H1 (cell line): ENCODE measurements around the gene EIF4E1B. TPM values are rescaled to one million over a fixed set of nuclear protein-coding genes. Genes with fewer than 3 reads are reported as not detected.

Experiments
- CTCF ChIA-PET: fragments of 300-600 bp; sonication (Branson Sonifier 250); formaldehyde crosslinking; loops from one replicate; lab custom pipeline; 2021; ENCODE audit not compliant: partially characterized antibody; lab: Charles Lee
- POLR2A ChIA-PET: fragments of 300-600 bp; sonication (Branson Sonifier 250); formaldehyde crosslinking; loops from one replicate; lab custom pipeline; 2021; ENCODE audit warnings: inconsistent platforms; ENCODE audit not compliant: partially characterized antibody; lab: Charles Lee
- DNase-seq, 2 experiments: peaks; one replicate each; pipeline versions ENCODE4 v3.0.0 to v3.0.0-alpha.2; 2010 to 2022; ENCODE audit warnings: low spot score in 2 of 2, low read depth in 1 of 2, mixed read lengths in 1 of 2
- FAIRE-seq: peaks from 2 replicates; lab custom pipeline; 2011; peaks lifted over from hg19 to GRCh38; lab: Jason Lieb, UNC
- H2AFZ ChIP-seq: 2 replicates; pipeline ENCODE4 v1.8.1; 2012; ENCODE audit warnings: low read length, inconsistent platforms
- H2AK5ac ChIP-seq: 2 replicates; pipeline ENCODE4 v1.6.1; 2013; ENCODE audit warnings: low read depth, low read length
- H2BK120ac ChIP-seq: replicated peaks from 2 replicates; pipeline ENCODE3; 2013; ENCODE audit warnings: low read depth, low read length, inconsistent platforms
- H2BK12ac ChIP-seq: 2 replicates; pipeline ENCODE4 v1.6.1; 2013; ENCODE audit warnings: low read depth, low read length
- H2BK15ac ChIP-seq: 2 replicates; pipeline ENCODE4 v1.6.1; 2013; ENCODE audit warnings: low read length
- H2BK20ac ChIP-seq: 2 replicates; pipeline ENCODE4 v1.6.1; 2013; ENCODE audit warnings: low read length
- H2BK5ac ChIP-seq: 2 replicates; pipeline ENCODE4 v1.6.1; 2013; ENCODE audit warnings: low read depth, low read length
- H3K14ac ChIP-seq: 2 replicates; pipeline ENCODE4 v1.6.1; 2013; ENCODE audit warnings: inconsistent platforms; ENCODE audit not compliant: insufficient read length
- H3K18ac ChIP-seq: 2 replicates; pipeline ENCODE4 v1.6.1; 2013; ENCODE audit warnings: low read length; ENCODE audit errors: extremely low read depth
- H3K23ac ChIP-seq: 2 replicates; pipeline ENCODE4 v1.6.1; 2013; ENCODE audit warnings: inconsistent platforms; ENCODE audit not compliant: insufficient read length
- H3K23me2 ChIP-seq: 2 replicates; pipeline ENCODE4 v1.6.1; 2013; ENCODE audit warnings: low read depth, low read length
- H3K27ac ChIP-seq: 2 replicates; pipeline ENCODE4 v1.6.1; 2011; ENCODE audit warnings: low read depth, low read length, inconsistent platforms
- H3K27me3 ChIP-seq, 4 experiments: replicated peaks in 1 of 4; 1 replicate in 1 of 4; 2 replicates in 3 of 4; pipeline versions ENCODE4 v1.6.1 to v1.8.1; 2011 to 2013; ENCODE audit warnings: low read length in 3 of 4, mild to moderate bottlenecking in 3 of 4, inconsistent platforms in 2 of 4, mixed read lengths in 2 of 4, moderate library complexity in 1 of 4; ENCODE audit not compliant: control insufficient read depth in 3 of 4, insufficient read depth in 3 of 4; ENCODE audit errors: extremely low read depth in 1 of 4
- H3K36me3 ChIP-seq, 4 experiments: 2 replicates each; pipeline versions ENCODE4 v1.6.1 to v1.8.1; 2011 to 2013; ENCODE audit warnings: mild to moderate bottlenecking in 4 of 4, low read length in 3 of 4, moderate library complexity in 2 of 4, control low read depth in 1 of 4, inconsistent platforms in 1 of 4; ENCODE audit not compliant: insufficient read depth in 4 of 4, control insufficient read depth in 2 of 4
- H3K4ac ChIP-seq: replicated peaks from 2 replicates; pipeline ENCODE3; 2013; ENCODE audit warnings: low read length, low read depth, mixed read lengths, inconsistent platforms; ENCODE audit not compliant: insufficient read length
- H3K4me1 ChIP-seq, 4 experiments: replicated peaks in 1 of 4; 1 replicate in 1 of 4; 2 replicates in 3 of 4; pipeline versions ENCODE4 v1.6.1 to v1.8.1; 2011 to 2013; ENCODE audit warnings: low read length in 3 of 4, inconsistent platforms in 2 of 4, mixed read lengths in 1 of 4; ENCODE audit not compliant: insufficient read depth in 4 of 4, control insufficient read depth in 3 of 4
- H3K4me2 ChIP-seq, 2 experiments: 2 replicates each; pipeline versions ENCODE4 v1.6.1 to v1.8.1; 2011 to 2013; ENCODE audit warnings: low read depth in 2 of 2, low read length in 2 of 2, control low read depth in 1 of 2, inconsistent platforms in 1 of 2, mild to moderate bottlenecking in 1 of 2; ENCODE audit not compliant: insufficient read depth in 1 of 2
- H3K4me3 ChIP-seq, 4 experiments: fragments of 200-600, 300-600 bp in 1 of 4; sonication (generic), shearing (Covaris generic), sonication (Bioruptor Twin) in 1 of 4; 2 replicates each; pipeline versions ENCODE4 v1.5.1 to v1.8.1; 2011 to 2016; ENCODE audit warnings: low read length in 4 of 4, low read depth in 3 of 4, control low read depth in 2 of 4, inconsistent platforms in 2 of 4, mild to moderate bottlenecking in 2 of 4, mixed read lengths in 1 of 4, moderate library complexity in 1 of 4; ENCODE audit not compliant: insufficient read depth in 2 of 4; ENCODE audit errors: extremely low read depth in 1 of 4
- H3K56ac ChIP-seq: replicated peaks from 2 replicates; pipeline ENCODE3; 2013; ENCODE audit warnings: low read depth, mild to moderate bottlenecking, mixed read lengths, low read length, inconsistent platforms; ENCODE audit not compliant: insufficient read length
- H3K79me1 ChIP-seq: 2 replicates; pipeline ENCODE4 v1.6.1; 2013; ENCODE audit warnings: low read depth, low read length, control low read depth
- H3K79me2 ChIP-seq, 2 experiments: 2 replicates each; pipeline versions ENCODE4 v1.6.1 to v1.8.1; 2012 to 2013; ENCODE audit warnings: low read length in 2 of 2, mild to moderate bottlenecking in 2 of 2, inconsistent platforms in 1 of 2; ENCODE audit not compliant: insufficient read depth in 2 of 2, control insufficient read depth in 1 of 2
- H3K9ac ChIP-seq, 4 experiments: replicated peaks in 1 of 4; 1 replicate in 1 of 4; 2 replicates in 3 of 4; pipeline versions ENCODE4 v1.6.1 to v1.8.1; 2011 to 2013; ENCODE audit warnings: low read depth in 3 of 4, low read length in 3 of 4, control low read depth in 2 of 4, mild to moderate bottlenecking in 2 of 4, moderate library complexity in 2 of 4, inconsistent platforms in 1 of 4; ENCODE audit errors: extremely low read depth in 1 of 4
- H3K9me3 ChIP-seq, 2 experiments: 2 replicates each; pipeline versions ENCODE4 v1.6.1 to v1.8.1; 2012 to 2013; ENCODE audit warnings: mild to moderate bottlenecking in 2 of 2, moderate library complexity in 2 of 2, control low read depth in 1 of 2, inconsistent platforms in 1 of 2, low read depth in 1 of 2, low read length in 1 of 2, mixed read lengths in 1 of 2; ENCODE audit not compliant: insufficient read depth in 2 of 2
- H4K20me1 ChIP-seq, 2 experiments: replicated peaks in 1 of 2; 2 replicates each; pipeline versions ENCODE3 to v1.8.1; 2011 to 2013; ENCODE audit warnings: inconsistent platforms in 2 of 2, low read length in 2 of 2, mild to moderate bottlenecking in 1 of 2; ENCODE audit not compliant: insufficient read depth in 2 of 2, control insufficient read depth in 1 of 2
- H4K5ac ChIP-seq: 2 replicates; pipeline ENCODE4 v1.6.1; 2013; ENCODE audit warnings: low read length, low read depth, mixed read lengths, inconsistent platforms; ENCODE audit not compliant: insufficient read length
- H4K8ac ChIP-seq: 2 replicates; pipeline ENCODE4 v1.8.0; 2013; ENCODE audit warnings: mild to moderate bottlenecking, moderate library complexity, low read length, inconsistent platforms; ENCODE audit not compliant: insufficient read depth; ENCODE audit errors: extremely low read depth
- H4K91ac ChIP-seq: replicated peaks from 2 replicates; pipeline ENCODE3; 2013; ENCODE audit warnings: low read length, mixed read lengths, inconsistent platforms; ENCODE audit not compliant: insufficient read length
- CHD2 ChIP-seq: IDR thresholded peaks from 2 replicates; pipeline ENCODE4 v1.6.1; 2012; ENCODE audit warnings: low read length, improper control_type of control experiment
- EGR1 ChIP-seq: IDR thresholded peaks from 2 replicates; pipeline ENCODE4 v1.6.1; 2011; ENCODE audit warnings: low read depth, low read length, borderline replicate concordance
- FOSL1 ChIP-seq: IDR thresholded peaks from 2 replicates; pipeline ENCODE4 v1.6.1; 2011; ENCODE audit warnings: mild to moderate bottlenecking, low read depth, low read length, moderate library complexity; ENCODE audit not compliant: insufficient read depth
- GABPA ChIP-seq: IDR thresholded peaks from 2 replicates; pipeline ENCODE4 v1.6.1; 2011; ENCODE audit warnings: mild to moderate bottlenecking, low read length, moderate library complexity, borderline replicate concordance; ENCODE audit not compliant: insufficient read depth
- RNF2 ChIP-seq: fragments of 200-900, 300-1000 bp; sonication (generic); IDR thresholded peaks from 2 replicates; pipeline ENCODE4 v1.7.1; 2016; ENCODE audit warnings: borderline replicate concordance, low read depth, mild to moderate bottlenecking, antibody characterized with exemption, low read length; ENCODE audit not compliant: poor library complexity, severe bottlenecking; ENCODE audit errors: missing control alignments
- TAF1 ChIP-seq: IDR thresholded peaks from 2 replicates; pipeline ENCODE4 v1.6.1; 2011; ENCODE audit warnings: mild to moderate bottlenecking, low read depth, low read length
- TCF12 ChIP-seq: IDR thresholded peaks from 2 replicates; pipeline ENCODE4 v1.6.1; 2011; ENCODE audit warnings: low read depth, mild to moderate bottlenecking, low read length
- ZNF274 ChIP-seq: IDR thresholded peaks from 2 replicates; pipeline ENCODE4 v1.7.0; 2012; ENCODE audit warnings: low read length, borderline replicate concordance; ENCODE audit errors: extremely low read depth
- WGBS, 2 experiments: shearing (Covaris generic) in 1 of 2; methylation state at CpG; one replicate each; pipeline versions ENCODE4 v1.1.6 to v1.1.7; 2013 to 2015; ENCODE audit warnings: low lambda C conversion rate in 2 of 2, mixed read lengths in 2 of 2, inconsistent platforms in 1 of 2, low coverage in 1 of 2, missing lambda C conversion rate in 1 of 2; ENCODE audit not compliant: insufficient replicate concordance in 2 of 2, insufficient coverage in 1 of 2, insufficient read length in 1 of 2; ENCODE audit errors: extremely low coverage in 1 of 2, missing lambda C conversion rate in 1 of 2; 5-methylcytosine and 5-hydroxymethylcytosine counted together
- polyA plus RNA-seq, 7 experiments: library from polyadenylated mRNA; depleted of rRNA in 3 of 7; stranded (reverse) in 5 of 7; unstranded in 2 of 7; fragments of >200 nt in 5 of 7; fragments of 200-250 nt in 2 of 7; gene quantifications; 1 replicate in 5 of 7; 2 replicates in 1 of 7; 4 replicates in 1 of 7; pipeline versions ENCODE4 v1.2.1 to v1.2.3, GENCODE V29; 2011 to 2013; ENCODE audit warnings: missing spikeins in 2 of 7, mixed read lengths in 2 of 7
- total RNA-seq: library from RNA; stranded (reverse); fragmentation: NEBNext Ultra II Directional; extraction: Animal tissue kit (Norgen Biotek cat#: 25700); gene quantifications from 2 replicates; pipeline ENCODE4 v1.2.1, GENCODE V29; 2021
- TF ChIP-seq, protein P1 (sequence below): IDR thresholded peaks from 2 replicates; pipeline ENCODE4 v1.6.1; 2012; ENCODE audit warnings: inconsistent platforms
- TF ChIP-seq, protein P2 (sequence below): IDR thresholded peaks from 2 replicates; pipeline ENCODE4 v1.6.1; 2011; ENCODE audit warnings: low read length, improper control_type of control experiment

Gene EIF4E1B
- total and polyA plus RNA-seq, 2 of the 8 experiments (the other 6 are each of a cell fraction or from before 2014, with no cell fraction given): 0.97 to 1.3 TPM

DNA sequence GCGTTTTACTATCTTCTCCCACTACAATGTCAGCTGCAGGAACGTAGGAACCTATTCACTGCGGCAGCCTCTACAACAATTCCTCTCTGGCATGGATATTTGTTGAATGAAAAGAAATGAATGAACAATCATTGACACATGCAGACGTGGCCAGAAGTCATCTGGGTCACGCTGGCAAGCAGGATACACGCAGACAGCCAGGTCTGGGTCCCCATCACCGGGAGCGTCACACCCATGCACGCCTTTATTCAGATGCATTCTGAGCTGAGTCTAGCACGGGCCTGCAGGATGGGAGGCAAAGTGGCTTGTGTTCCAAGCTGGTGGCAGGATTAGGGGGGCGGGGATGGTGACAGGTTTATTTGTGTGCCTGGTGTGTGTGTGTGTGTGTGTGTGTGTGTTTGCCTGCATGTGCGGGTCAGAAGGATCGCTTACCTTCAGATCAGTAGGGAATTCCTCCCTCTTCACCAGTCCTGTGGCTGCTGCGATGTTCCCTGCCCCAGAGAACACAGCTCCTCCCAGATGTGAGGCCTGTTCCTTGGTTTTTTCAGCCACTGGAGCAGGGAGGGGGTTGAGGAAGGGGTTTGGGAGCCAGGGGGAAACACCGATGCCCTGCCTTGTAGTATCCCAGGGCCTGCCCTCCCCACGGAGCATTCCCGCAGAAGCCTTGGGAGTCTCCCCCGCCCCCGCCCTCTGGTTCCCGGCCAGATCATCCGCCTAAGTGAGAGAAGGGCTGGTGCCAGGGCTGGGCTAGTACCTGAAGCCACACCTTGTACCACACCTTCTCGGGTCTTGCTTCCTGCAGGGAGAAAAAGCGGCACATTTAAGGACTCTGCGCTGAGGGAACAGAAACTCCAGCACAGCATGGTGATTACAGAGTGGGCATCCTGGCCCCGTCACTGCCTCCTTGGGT, 4.3 kb upstream of the EIF4E1B start:
- H3K4me2 ChIP-seq: no peak overlapping the region
- H2BK12ac ChIP-seq: no peak overlapping the region
- H3K23ac ChIP-seq: no peak overlapping the region
- H4K91ac ChIP-seq: no peak overlapping the region
- H3K18ac ChIP-seq: no peak overlapping the region
- H3K9me3 ChIP-seq: no peaks in the 10 kb centered on the region
- no peaks in the 10 kb centered on the region for H3K79me2 ChIP-seq
- peaks cover 16% of the 10 kb centered on the region for H3K23me2 ChIP-seq
- no peak overlapping the region; the same call in 1 of the 2 replicates for H3K27ac ChIP-seq
- H2BK5ac ChIP-seq: no peak overlapping the region
- POLR2A ChIA-PET: interaction anchor here (0.7 to 1.9 kb wide), 2 partner anchors 13 to 17 kb away, joined by 3 to 6 read pairs; no protein-coding TSS in a partner anchor
- H4K20me1 ChIP-seq: peaks cover 0 to 4% of the 10 kb centered on the region in 2 experiments
- DNase-seq: no peak
- no peak overlapping the region for H2AK5ac ChIP-seq
- no peak overlapping the region for H2BK20ac ChIP-seq
- no peak overlapping the region for H3K9ac ChIP-seq
- H3K4me1 ChIP-seq: peaks cover 7 to 30% (median 11%) of the 10 kb centered on the region in 4 experiments
- no peak overlapping the region for H2BK120ac ChIP-seq
- H3K14ac ChIP-seq: no peak overlapping the region
- 78% methylated on average over 22 of the region's 25 CpGs; no CpG with 5 or more reads in 1 of the 2 experiments for WGBS, 2 experiments
- H3K56ac ChIP-seq: no peak overlapping the region
- H4K5ac ChIP-seq: no peak overlapping the region
- FAIRE-seq: no peak
- no peak overlapping the region for H2AFZ ChIP-seq
- no peaks in the 10 kb centered on the region for H3K36me3 ChIP-seq
- H3K27me3 ChIP-seq: peaks cover 2 to 36% (median 27%) of the 10 kb centered on the region in 4 experiments
- no peak overlapping the region for H4K8ac ChIP-seq
- CTCF ChIA-PET: interaction anchor here (0.7 to 1.9 kb wide), 3 partner anchors 30 to 47 kb away, joined by 3 to 7 read pairs (median 5); no protein-coding TSS in a partner anchor
- no peak overlapping the region for H2BK15ac ChIP-seq
- no peak overlapping the region for H3K4ac ChIP-seq
- no peak overlapping the region for H3K4me3 ChIP-seq
- H3K79me1 ChIP-seq: no peaks in the 10 kb centered on the region
- TF ChIP-seq FOSL1: no peak
- TF ChIP-seq EGR1: no peak
- TF ChIP-seq, protein P1, sequence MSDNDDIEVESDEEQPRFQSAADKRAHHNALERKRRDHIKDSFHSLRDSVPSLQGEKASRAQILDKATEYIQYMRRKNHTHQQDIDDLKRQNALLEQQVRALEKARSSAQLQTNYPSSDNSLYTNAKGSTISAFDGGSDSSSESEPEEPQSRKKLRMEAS: no peak
- no peak for TF ChIP-seq TCF12
- TF ChIP-seq GABPA: no peak
- TF ChIP-seq, protein P2, sequence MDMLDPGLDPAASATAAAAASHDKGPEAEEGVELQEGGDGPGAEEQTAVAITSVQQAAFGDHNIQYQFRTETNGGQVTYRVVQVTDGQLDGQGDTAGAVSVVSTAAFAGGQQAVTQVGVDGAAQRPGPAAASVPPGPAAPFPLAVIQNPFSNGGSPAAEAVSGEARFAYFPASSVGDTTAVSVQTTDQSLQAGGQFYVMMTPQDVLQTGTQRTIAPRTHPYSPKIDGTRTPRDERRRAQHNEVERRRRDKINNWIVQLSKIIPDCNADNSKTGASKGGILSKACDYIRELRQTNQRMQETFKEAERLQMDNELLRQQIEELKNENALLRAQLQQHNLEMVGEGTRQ: no peak
- TF ChIP-seq ZNF274: no peak
- no peak for TF ChIP-seq CHD2
- TF ChIP-seq TAF1: no peak
- TF ChIP-seq RNF2: no peak
